Measurements from ENCODE around the gene VPS72. TPM values are rescaled to one million over a fixed set of nuclear protein-coding genes. Genes with fewer than 3 reads are reported as not detected.

Gene VPS72
- total RNA-seq, 1 experiment from 2014 or later = 75.1 TPM

- Histone ChIP-seq H3K9me2 (replicated peaks; ENCODE audit: low read length) (no peaks in the 10 kb centered on the region), H3K9me3 (ENCODE audit: low read length) (no peaks in the 10 kb centered on the region), H3K4me2 (ENCODE audit: low read length) (no peak overlapping the region), H3K79me2 (ENCODE audit: low read length) (no peaks in the 10 kb centered on the region), H3K36me3 (ENCODE audit: low read depth, low read length) (no peaks in the 10 kb centered on the region), H3K27me3 (ENCODE audit: low read length) (no peaks in the 10 kb centered on the region), H3F3A (ENCODE audit: low read length, unreplicated experiment) (no peaks in the 10 kb centered on the region), H4K20me1 (ENCODE audit: low read length) (no peaks in the 10 kb centered on the region), H3K9ac (ENCODE audit: low read length) (no peak overlapping the region), H3K27ac (ENCODE audit: low read length) (no peak overlapping the region), H2AFZ (ENCODE audit: low read length) (no peak overlapping the region), H3K4me1 (ENCODE audit: insufficient read depth, low read length) (peaks cover 8% of the 10 kb centered on the region; the same call in 1 of the 2 replicates), H3K4me3 (ENCODE audit: low read length) (no peak overlapping the region)
- ATAC-seq = no peak
- ChIA-PET POLR2A (ENCODE audit: unreplicated experiment) (no interaction called here), CTCF (interaction anchor here (0.5 to 1.7 kb wide), 2 partner anchors 45 to 71 kb away, joined by 4 to 5 read pairs; no protein-coding TSS in a partner anchor)
- DNase-seq = no peak
- intact Hi-C loops (cut with micrococcal nuclease) = loop anchor here (5.0 kb wide), 1 partner anchor 42 kb away; no protein-coding TSS in a partner anchor
- no TSS peak for BruUV-seq (replicated peaks)
- no peak for TF ChIP-seq CTCF (conservative IDR thresholded peaks at IDR 0.05; ENCODE audit: low read depth, low read length)
- no peak for TF ChIP-seq EZH2phosphoT487 (IDR thresholded peaks at IDR 0.05; ENCODE audit: borderline replicate concordance, low read length)
These were observed 45.3 kb downstream of the VPS72 start for GRCh38 chr1:151144474-151145303.

- H2AFZ ChIP-seq (ENCODE audit: low read length) = no peak overlapping the region
- ATAC-seq (no peak), DNase-seq (no peak)
- no peaks in the 10 kb centered on the region for H3K27me3 ChIP-seq (ENCODE audit: low read length)
- ChIA-PET CTCF (interaction anchor here (1.7 kb wide), 1 partner anchor 44 kb away, joined by 5 read pairs; no protein-coding TSS in a partner anchor), POLR2A (ENCODE audit: unreplicated experiment) (no interaction called here)
- no TSS peak for BruUV-seq (replicated peaks)
- H3K79me2 ChIP-seq (ENCODE audit: low read length) = no peaks in the 10 kb centered on the region
- no peak overlapping the region for H3K4me2 ChIP-seq (ENCODE audit: low read length)
- intact Hi-C loops (cut with micrococcal nuclease) = no loop called here
- H3K27ac ChIP-seq (ENCODE audit: low read length) = no peak overlapping the region
- no peaks in the 10 kb centered on the region for H3K36me3 ChIP-seq (ENCODE audit: low read depth, low read length)
- TF ChIP-seq EZH2phosphoT487 (IDR thresholded peaks at IDR 0.05; ENCODE audit: borderline replicate concordance, low read length) (no peak), EZH2 (IDR thresholded peaks at IDR 0.05; ENCODE audit: low read length, unreplicated experiment) (no peak), CTCF (conservative IDR thresholded peaks at IDR 0.05; ENCODE audit: low read depth, low read length) (no peak)
- H3K9ac ChIP-seq (ENCODE audit: low read length) = no peak overlapping the region
- H3F3A ChIP-seq (ENCODE audit: low read length, unreplicated experiment) = no peaks in the 10 kb centered on the region
- H3K4me3 ChIP-seq (ENCODE audit: low read length) = no peak overlapping the region
- H3K9me3 ChIP-seq (ENCODE audit: low read length) = no peaks in the 10 kb centered on the region
- no peaks in the 10 kb centered on the region for H3K9me2 ChIP-seq (replicated peaks; ENCODE audit: low read length)
- peaks cover 8% of the 10 kb centered on the region; the same call in 1 of the 2 replicates for H3K4me1 ChIP-seq (ENCODE audit: insufficient read depth, low read length)
- H4K20me1 ChIP-seq (ENCODE audit: low read length) = no peaks in the 10 kb centered on the region
These were observed 46.0 kb downstream of the VPS72 start for GRCh38 chr1:151143986-151144385.

DNA sequence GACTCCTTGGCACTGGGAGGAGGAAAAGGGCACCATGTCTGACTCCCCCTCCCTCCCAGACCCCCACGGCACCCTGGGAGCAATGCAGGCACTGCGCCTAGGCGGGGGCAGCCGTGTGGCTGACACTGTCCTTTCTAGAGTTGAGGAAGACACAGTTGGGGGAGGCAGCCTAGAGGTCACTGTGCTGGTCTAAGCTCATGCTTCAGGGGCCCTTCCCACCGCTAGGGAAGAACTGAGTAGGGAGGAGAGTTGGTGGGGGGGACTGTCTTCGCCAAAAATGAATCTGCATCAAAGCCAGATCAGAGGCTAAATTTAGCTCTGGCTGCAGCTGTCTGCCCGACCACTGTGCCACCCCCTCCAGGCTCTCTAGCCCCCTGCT, 47.0 kb downstream of the VPS72 start:
- H3K4me3 ChIP-seq (ENCODE audit: low read length) = no peak overlapping the region
- CTCF ChIA-PET = no interaction called here
- no peaks in the 10 kb centered on the region for H3K9me2 ChIP-seq (replicated peaks; ENCODE audit: low read length)
- TF ChIP-seq CTCF (conservative IDR thresholded peaks at IDR 0.05; ENCODE audit: low read depth, low read length) = no peak
- TF ChIP-seq EZH2 (IDR thresholded peaks at IDR 0.05; ENCODE audit: low read length, unreplicated experiment) = no peak
- TF ChIP-seq EZH2phosphoT487 (IDR thresholded peaks at IDR 0.05; ENCODE audit: borderline replicate concordance, low read length) = no peak
- DNase-seq = no peak
- intact Hi-C loops (cut with micrococcal nuclease) = no loop called here
- no peak overlapping the region for H3K4me2 ChIP-seq (ENCODE audit: low read length)
- POLR2A ChIA-PET (ENCODE audit: unreplicated experiment) = no interaction called here
- H3K27me3 ChIP-seq (ENCODE audit: low read length) = no peaks in the 10 kb centered on the region
- peaks cover 8% of the 10 kb centered on the region; the same call in 1 of the 2 replicates for H3K4me1 ChIP-seq (ENCODE audit: insufficient read depth, low read length)
- no peaks in the 10 kb centered on the region for H3K36me3 ChIP-seq (ENCODE audit: low read depth, low read length)
- H3K27ac ChIP-seq (ENCODE audit: low read length) = no peak overlapping the region
- no peak overlapping the region for H3K9ac ChIP-seq (ENCODE audit: low read length)
- no peak for ATAC-seq
- no TSS peak for BruUV-seq (replicated peaks)
- no peaks in the 10 kb centered on the region for H4K20me1 ChIP-seq (ENCODE audit: low read length)
- no peaks in the 10 kb centered on the region for H3K9me3 ChIP-seq (ENCODE audit: low read length)
- H3F3A ChIP-seq (ENCODE audit: low read length, unreplicated experiment) = no peaks in the 10 kb centered on the region
- no peaks in the 10 kb centered on the region for H3K79me2 ChIP-seq (ENCODE audit: low read length)
- H2AFZ ChIP-seq (ENCODE audit: low read length) = no peak overlapping the region

Data from PC-3 (cell line).